ENCODE data around the gene STXBP1.

Gene STXBP1

DNA sequence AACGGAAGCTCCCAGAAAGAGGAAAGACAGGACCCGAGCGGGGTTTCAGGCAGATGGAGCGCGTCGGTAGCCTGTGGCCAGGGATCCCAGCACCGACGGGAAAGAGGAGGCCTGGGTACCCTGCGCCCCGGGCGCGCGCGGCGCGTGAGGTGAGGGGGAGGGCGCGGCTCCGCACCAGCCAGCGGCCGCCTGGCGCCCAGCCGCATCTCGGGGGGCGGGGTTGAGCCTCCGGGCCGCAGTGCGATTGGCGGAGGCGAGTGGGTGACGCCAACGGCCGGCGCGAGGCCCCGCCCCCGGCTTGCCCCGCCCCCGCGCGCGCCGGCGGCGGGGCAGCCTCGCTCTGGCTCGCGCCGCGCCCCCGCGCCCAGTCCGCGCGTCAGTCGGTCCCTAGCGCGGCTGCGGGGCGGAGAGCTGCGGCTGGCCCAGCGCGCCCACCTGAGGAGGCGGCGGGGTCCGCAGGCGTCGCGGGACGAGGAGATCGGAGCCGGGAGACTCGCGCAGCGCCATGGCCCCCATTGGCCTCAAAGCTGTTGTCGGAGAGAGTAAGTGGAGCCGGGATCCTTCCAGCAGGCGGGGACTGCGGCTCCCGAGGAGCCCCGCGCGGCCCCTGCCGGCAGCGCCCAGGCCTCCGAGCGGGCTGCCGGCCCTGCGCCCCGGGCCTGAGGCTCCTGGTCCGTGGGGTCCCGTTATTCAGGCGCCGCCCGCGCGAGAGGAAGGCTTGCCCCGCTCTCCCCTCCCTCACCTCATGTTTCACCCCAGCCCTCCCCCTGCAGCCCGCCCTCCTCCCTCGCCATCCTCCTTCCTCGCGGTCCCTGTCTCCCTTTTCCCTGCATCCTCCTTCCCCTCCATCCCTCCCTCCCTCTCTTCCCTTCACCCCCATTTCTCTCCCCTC, at the start of gene STXBP1:
Gene STXBP1, plus strand, starts transcription at position 379 of the 892 bp plus-strand sequence. Its CDS starts 127 bp downstream, at position 506.
- TF ChIP-seq, protein P1, sequence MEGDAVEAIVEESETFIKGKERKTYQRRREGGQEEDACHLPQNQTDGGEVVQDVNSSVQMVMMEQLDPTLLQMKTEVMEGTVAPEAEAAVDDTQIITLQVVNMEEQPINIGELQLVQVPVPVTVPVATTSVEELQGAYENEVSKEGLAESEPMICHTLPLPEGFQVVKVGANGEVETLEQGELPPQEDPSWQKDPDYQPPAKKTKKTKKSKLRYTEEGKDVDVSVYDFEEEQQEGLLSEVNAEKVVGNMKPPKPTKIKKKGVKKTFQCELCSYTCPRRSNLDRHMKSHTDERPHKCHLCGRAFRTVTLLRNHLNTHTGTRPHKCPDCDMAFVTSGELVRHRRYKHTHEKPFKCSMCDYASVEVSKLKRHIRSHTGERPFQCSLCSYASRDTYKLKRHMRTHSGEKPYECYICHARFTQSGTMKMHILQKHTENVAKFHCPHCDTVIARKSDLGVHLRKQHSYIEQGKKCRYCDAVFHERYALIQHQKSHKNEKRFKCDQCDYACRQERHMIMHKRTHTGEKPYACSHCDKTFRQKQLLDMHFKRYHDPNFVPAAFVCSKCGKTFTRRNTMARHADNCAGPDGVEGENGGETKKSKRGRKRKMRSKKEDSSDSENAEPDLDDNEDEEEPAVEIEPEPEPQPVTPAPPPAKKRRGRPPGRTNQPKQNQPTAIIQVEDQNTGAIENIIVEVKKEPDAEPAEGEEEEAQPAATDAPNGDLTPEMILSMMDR (conservative IDR thresholded peaks at IDR 0.05; ENCODE audit: low read length) = 0 out of 2 replicates have a peak, but pooled peaks have one; percentile 5
- peak; percentile 69 for DNase-seq (ENCODE audit: low read depth)
- H3K4me3 ChIP-seq (ENCODE audit: low read length) = peak within 1 kb of the TSS; percentile 85

DNA sequence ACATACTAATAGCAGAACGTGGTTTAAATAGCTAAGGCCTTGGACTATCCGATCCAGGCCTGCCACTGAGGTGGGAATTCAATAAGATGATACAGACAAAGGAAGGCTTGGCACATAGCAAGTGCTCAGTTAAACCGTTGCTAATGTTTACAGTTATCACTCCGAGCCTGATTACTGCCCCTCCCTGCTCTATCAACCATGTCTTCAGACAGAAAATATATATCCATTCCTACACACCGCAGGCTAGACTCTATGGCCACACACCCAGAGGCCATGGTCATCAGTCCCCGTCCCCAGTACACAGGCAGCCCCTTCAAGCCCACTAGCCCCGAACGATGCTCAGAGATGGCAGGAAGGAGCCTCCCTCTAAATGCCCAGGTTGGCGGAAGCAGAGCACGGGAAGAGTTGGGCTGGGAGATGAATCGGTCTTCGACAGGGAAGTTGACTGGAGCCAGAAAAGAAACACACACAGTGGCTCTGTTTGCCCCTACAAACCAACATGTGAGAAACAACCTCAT, 49.7 kb upstream of the STXBP1 start:
- no peak for DNase-seq (ENCODE audit: low read depth)
- peak overlapping the region; percentile 20 for H3K4me3 ChIP-seq (ENCODE audit: low read length)
- TF ChIP-seq, protein P1 (conservative IDR thresholded peaks at IDR 0.05; ENCODE audit: low read length) = no peak

- TF ChIP-seq, protein P1 (conservative IDR thresholded peaks at IDR 0.05; ENCODE audit: low read length) = no peak; the same call in 1 of the 2 replicates
- H3K4me3 ChIP-seq (ENCODE audit: low read length) = peak overlapping the region; percentile 18; the same call in 1 of the 2 replicates
- DNase-seq (ENCODE audit: low read depth) = peak; percentile 53
These were observed 49.2 kb upstream of the STXBP1 start for GRCh38 chr9:127562841-127563401.

DNA sequence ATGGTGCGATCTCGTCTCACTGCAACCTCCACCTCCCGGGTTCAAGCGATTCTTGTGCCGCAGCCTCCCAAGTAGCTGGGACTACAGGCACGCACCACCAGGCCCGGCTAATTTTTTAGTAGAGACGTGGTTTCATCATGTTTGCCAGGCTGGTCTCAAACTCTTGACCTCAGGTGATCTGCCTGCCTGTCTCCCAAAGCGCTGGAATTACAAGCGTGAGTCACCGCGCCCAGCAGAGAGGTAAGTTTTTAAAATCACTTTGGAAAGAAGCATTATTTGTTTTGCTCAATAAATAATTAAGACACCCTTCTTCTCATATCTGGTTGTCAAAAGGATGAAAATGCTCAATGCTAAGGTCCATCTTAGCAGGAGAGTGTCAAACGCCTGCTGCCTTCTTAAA, 48.5 kb upstream of the STXBP1 start:
- TF ChIP-seq, protein P1 (conservative IDR thresholded peaks at IDR 0.05; ENCODE audit: low read length) = no peak
- DNase-seq (ENCODE audit: low read depth) = no peak
- H3K4me3 ChIP-seq (ENCODE audit: low read length) = no peak overlapping the region

DNA sequence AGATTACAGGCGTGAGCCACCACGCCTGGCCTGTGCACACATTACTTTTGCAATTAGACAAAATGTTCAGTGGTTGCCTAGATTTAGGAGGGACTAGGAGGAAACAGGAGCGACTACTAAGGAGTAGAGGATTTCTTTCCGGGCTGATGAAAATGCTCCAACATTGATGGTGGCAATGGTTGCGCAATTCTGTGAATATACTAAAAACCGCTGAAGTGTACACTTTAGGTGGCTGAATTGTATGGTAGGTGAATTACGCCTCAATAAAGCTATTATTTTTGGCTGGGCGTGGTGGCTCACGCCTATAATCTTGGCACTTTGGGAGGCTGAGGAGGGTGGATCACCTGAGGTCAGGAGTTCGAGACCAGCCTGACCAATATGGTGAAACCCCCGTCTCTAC, 46.8 kb upstream of the STXBP1 start:
- no peak overlapping the region for H3K4me3 ChIP-seq (ENCODE audit: low read length)

DNA sequence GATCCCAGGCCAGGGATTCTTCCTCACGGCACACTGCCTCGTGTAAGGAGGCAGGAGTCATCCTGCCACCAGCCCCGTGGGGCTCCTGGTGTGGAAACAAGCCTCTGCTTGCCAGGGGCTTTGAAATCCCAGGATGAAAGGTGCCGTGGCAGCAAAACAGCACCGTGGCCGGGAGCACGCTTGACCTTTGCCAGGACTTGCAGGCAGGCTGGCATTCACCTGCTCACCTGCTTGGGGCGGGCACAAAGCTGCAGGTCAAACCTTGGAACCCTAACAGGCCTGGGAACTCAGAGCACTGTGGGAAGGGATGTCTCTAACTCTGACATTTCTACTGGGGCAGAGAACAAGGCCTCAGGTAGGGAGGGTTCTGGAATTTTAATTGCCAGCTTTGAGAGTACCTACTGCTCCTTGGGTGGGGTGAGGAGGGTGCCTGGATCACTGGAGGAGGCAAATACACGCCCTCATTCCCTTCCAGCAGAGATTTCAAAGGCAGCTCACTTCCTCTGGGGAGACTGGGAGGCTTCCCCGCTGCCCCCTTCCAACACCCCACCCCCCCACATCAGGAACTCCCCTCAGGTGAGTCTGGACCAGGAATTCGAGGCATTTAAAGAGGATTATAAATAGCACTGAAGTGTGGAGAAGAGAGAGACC, 45.6 kb upstream of the STXBP1 start:
- no peak for DNase-seq (ENCODE audit: low read depth)
- TF ChIP-seq, protein P1 (conservative IDR thresholded peaks at IDR 0.05; ENCODE audit: low read length) = no peak
- H3K4me3 ChIP-seq (ENCODE audit: low read length) = peak overlapping the region; percentile 94

More for the DNA sequence above, 46.8 kb upstream of the STXBP1 start:
- TF ChIP-seq, protein P1 (conservative IDR thresholded peaks at IDR 0.05; ENCODE audit: low read length) = no peak
- no peak for DNase-seq (ENCODE audit: low read depth)

Data from AG10803 (cell line).